HG03103 (cell line): ENCODE data around the gene GATA2.

Experiments used
- ATAC-seq: cut with Tn5 transposase; IDR thresholded peaks from one replicate; pipeline ENCODE4 v1.9.1; 2021; ENCODE audit warnings: low read depth; ENCODE audit not compliant: unreplicated experiment

The GATA2 gene

GRCh38 chr3:128478576-128479506 is 14.2 kb downstream of the GATA2 start:
- ATAC-seq: no peak

- no peak for ATAC-seq
These were observed 16.3 kb downstream of the GATA2 start for GRCh38 chr3:128476659-128477058.

GRCh38 chr3:128475355-128475754 is 17.6 kb downstream of the GATA2 start:
- no peak for ATAC-seq

- no peak for ATAC-seq
These were observed 19.3 kb downstream of the GATA2 start for GRCh38 chr3:128473737-128474136.

- ATAC-seq: no peak
These were observed 19.9 kb downstream of the GATA2 start for GRCh38 chr3:128473180-128473519.

- no peak for ATAC-seq
These were observed 20.4 kb downstream of the GATA2 start for GRCh38 chr3:128472449-128473179.

GRCh38 chr3:128471720-128472119 is 21.3 kb downstream of the GATA2 start:
- ATAC-seq: no peak

- no peak for ATAC-seq
These were observed 21.9 kb downstream of the GATA2 start for GRCh38 chr3:128471110-128471509.

GRCh38 chr3:128470134-128470899 is 22.7 kb downstream of the GATA2 start:
- ATAC-seq: no peak

- ATAC-seq: no peak
These were observed 23.4 kb downstream of the GATA2 start for GRCh38 chr3:128469556-128469955.

GRCh38 chr3:128468791-128469527 is 24.0 kb downstream of the GATA2 start:
- no peak for ATAC-seq

- ATAC-seq: no peak
These were observed 24.7 kb downstream of the GATA2 start for GRCh38 chr3:128468285-128468790.

GRCh38 chr3:128466840-128467541 is 26.0 kb downstream of the GATA2 start, which contains the start of gene DNAJB8:
DNAJB8 (minus strand) TSS chr3:128466890; CDS start chr3:128463245, 3,645 bp downstream.
- ATAC-seq: no peak

GRCh38 chr3:128464702-128465101 is 28.3 kb downstream of the GATA2 start:
- ATAC-seq: no peak

- ATAC-seq: no peak
These were observed 28.8 kb downstream of the GATA2 start for GRCh38 chr3:128464188-128464587.

GRCh38 chr3:128463771-128464170 is 29.2 kb downstream of the GATA2 start:
- ATAC-seq: no peak

GRCh38 chr3:128463354-128463753 is 29.6 kb downstream of the GATA2 start:
- no peak for ATAC-seq

- no peak for ATAC-seq
These were observed 30.1 kb downstream of the GATA2 start for GRCh38 chr3:128462931-128463330.

- no peak for ATAC-seq
These were observed 30.6 kb downstream of the GATA2 start for GRCh38 chr3:128462341-128462910.
